ENCODE results near the gene NTMT1. TPM values are rescaled to one million over a fixed set of nuclear protein-coding genes. Genes with fewer than 3 reads are reported as not detected.
A peak's percentile ranks its signal among the peaks of the same experiment; 100 is the strongest.

Gene NTMT1
- total and polyA plus RNA-seq, 9 of the 15 experiments (the other 6 are each of a cell fraction or from before 2014, with no cell fraction given) = 42.1 to 116 (median 74.7) TPM

GRCh38 chr9:129641750-129642585 lies 16.0 kb downstream of the NTMT1 start, which contains the start of gene ASB6 (continued):
- TF ChIP-seq ZBTB5 (IDR thresholded peaks at IDR 0.05) (peak; percentile 94), SMC3 (conservative IDR thresholded peaks at IDR 0.05; ENCODE audit: insufficient read depth, low read depth, low read length) (peak; percentile 78), MXI1 (IDR thresholded peaks at IDR 0.05; ENCODE audit: low read depth, low read length) (0 out of 2 replicates have a peak, but pooled peaks have one; percentile 38), E2F5 (CRISPR knock-in tag; IDR thresholded peaks at IDR 0.05) (peak; percentile 87; the same call in 1 of the 2 replicates), PML (IDR thresholded peaks at IDR 0.05; ENCODE audit: low read length) (peak; percentile 73), ZNF134 (CRISPR knock-in tag; conservative IDR thresholded peaks at IDR 0.05) (peak; percentile 95), KDM5B (IDR thresholded peaks at IDR 0.05; ENCODE audit: insufficient replicate concordance, low read depth, low read length) (peak; percentile 76), STAG1 (CRISPR knock-in tag; IDR thresholded peaks at IDR 0.05; ENCODE audit: borderline replicate concordance) (peak; percentile 92), NONO (IDR thresholded peaks at IDR 0.05; ENCODE audit: low read depth in 2 of 2, low read length in 1 of 2) (peak in 1 of 2 experiments; percentile 91; a peak in 3 of 4 replicates), TFAP4 (CRISPR knock-in tag; IDR thresholded peaks at IDR 0.05; ENCODE audit: borderline replicate concordance) (peak; percentile 96), BCLAF1 (IDR thresholded peaks at IDR 0.05; ENCODE audit: borderline replicate concordance in 1 of 2, control insufficient read depth in 1 of 2, low read depth in 2 of 2, low read length in 1 of 2) (peak in 1 of 2 experiments; percentile 90; a peak in 2 of 4 replicates), HNRNPL (IDR thresholded peaks at IDR 0.05; ENCODE audit: low read depth, low read length) (peak; percentile 95), HNRNPLL (IDR thresholded peaks at IDR 0.05; ENCODE audit: low read depth, low read length, poor library complexity, severe bottlenecking) (peak; percentile 24), PREB (CRISPR knock-in tag; IDR thresholded peaks at IDR 0.05) (peak; percentile 87; the same call in 1 of the 2 replicates), RBM14 (IDR thresholded peaks at IDR 0.05; ENCODE audit: borderline replicate concordance, insufficient read depth, low read depth, low read length) (no peak), TCF3 (CRISPR knock-in tag; IDR thresholded peaks at IDR 0.05) (peak; percentile 70), POLR2H (tag; IDR thresholded peaks at IDR 0.05; ENCODE audit: low read depth) (no peak)

All from K562 (cell line).